Lung (tissue), 16 donors: ENCODE results near the gene GJB3. TPM values are rescaled to one million over a fixed set of nuclear protein-coding genes. Genes with fewer than 3 reads are reported as not detected.
"Not testable (repeated sequence)": the region's sequence is repeated elsewhere in the genome, so short reads cannot be mapped to it uniquely, and the experiment has no call there.

ENCODE experiments used
- ATAC-seq: fragments of 200-7000 bp; cut with Tn5 transposase; one replicate; pipeline ENCODE4 v1.9.1; 2020; ENCODE audit warnings: moderate number of reproducible peaks; ENCODE audit not compliant: insufficient read depth, low FRiP score
- DNase-seq, 3 donors: peaks; one replicate each; pipeline ENCODE4 v3.0.0-alpha.2; 2013 to 2017
- H3K27ac ChIP-seq, 2 donors: one replicate each; pipeline ENCODE4 v1.5.1; 2013; ENCODE audit warnings: mild to moderate bottlenecking in 2 of 2, moderate library complexity in 2 of 2, control low read depth in 1 of 2, inconsistent platforms in 1 of 2, low read depth in 1 of 2, low read length in 1 of 2
- H3K27me3 ChIP-seq, 3 donors: one replicate each; pipeline ENCODE4 v1.5.1; 2013; ENCODE audit warnings: low read length in 2 of 3; ENCODE audit not compliant: control insufficient read depth in 3 of 3, insufficient read depth in 3 of 3
- H3K36me3 ChIP-seq, 4 donors: one replicate each; pipeline ENCODE4 v1.5.1; 2013; ENCODE audit warnings: low read length in 4 of 4, mild to moderate bottlenecking in 1 of 4, moderate library complexity in 1 of 4; ENCODE audit not compliant: control insufficient read depth in 4 of 4, insufficient read depth in 4 of 4
- H3K4me1 ChIP-seq, 5 donors: one replicate each; pipeline ENCODE4 v1.5.1; 2013; ENCODE audit warnings: low read length in 5 of 5, mild to moderate bottlenecking in 2 of 5, moderate library complexity in 1 of 5; ENCODE audit not compliant: control insufficient read depth in 5 of 5, insufficient read depth in 5 of 5
- H3K4me3 ChIP-seq: one replicate; pipeline ENCODE4 v1.5.1; 2013; ENCODE audit warnings: mild to moderate bottlenecking, control low read depth, moderate library complexity
- H3K9ac ChIP-seq, 2 donors: one replicate each; pipeline ENCODE4 v1.5.1; 2013; ENCODE audit warnings: low read length in 2 of 2, control low read depth in 1 of 2; ENCODE audit not compliant: insufficient read depth in 1 of 2
- H3K9me3 ChIP-seq, 4 donors: one replicate each; pipeline ENCODE4 v1.5.1; 2013; ENCODE audit warnings: low read length in 3 of 4, mild to moderate bottlenecking in 1 of 4, moderate library complexity in 1 of 4; ENCODE audit not compliant: control insufficient read depth in 4 of 4, insufficient read depth in 3 of 4
- WGBS, 2 donors: extraction: QIAGEN DNeasy Blood & Tissue Kit; methylation state at CpG; one replicate each; pipeline ENCODE4 v1.1.7; 2013; 5-methylcytosine and 5-hydroxymethylcytosine counted together
- long read RNA-seq, 5 donors: transcript quantifications; one replicate each; lab custom pipeline, GENCODE V29; 2026
- polyA plus RNA-seq, 2 donors: library from polyadenylated mRNA; stranded (reverse); fragments of 200-250 nt; gene quantifications; one replicate each; pipeline ENCODE4 v1.2.1, GENCODE V29; 2013
- total RNA-seq, 2 donors: library from RNA; depleted of rRNA in 1 of 2; stranded (reverse); fragments of >200 nt in 1 of 2; gene quantifications; one replicate each; pipeline ENCODE4 v1.2.1, GENCODE V29; 2014 to 2021
- TF ChIP-seq, protein P1 (sequence below): IDR thresholded peaks from 2 replicates; pipeline ENCODE4 v1.5.1; 2012; ENCODE audit warnings: mild to moderate bottlenecking; ENCODE audit errors: control extremely low read depth, extremely low read depth
- donor health status: control.
- donor health status: control.
- donor health status: Bipolar disorder and iron deficiency.
- donor health status: healthy.
- donor health status: DM: yes; HTN: yes; CAD: no.

The GJB3 gene
- under 1 TPM; 0.51 to 0.52 TPM for total RNA-seq
- polyA plus RNA-seq = 1 to 10 TPM in 1 of 2 donors, under 1 TPM in 1; 0.79 to 2.5 TPM
- long read RNA-seq, donor 1 = 0 reads
- long read RNA-seq, donor 2 = 0 reads
- long read RNA-seq, donor 3 = 0 reads
- long read RNA-seq, donor 4 = 0 reads
- long read RNA-seq, donor 5 = 0 reads

DNA sequence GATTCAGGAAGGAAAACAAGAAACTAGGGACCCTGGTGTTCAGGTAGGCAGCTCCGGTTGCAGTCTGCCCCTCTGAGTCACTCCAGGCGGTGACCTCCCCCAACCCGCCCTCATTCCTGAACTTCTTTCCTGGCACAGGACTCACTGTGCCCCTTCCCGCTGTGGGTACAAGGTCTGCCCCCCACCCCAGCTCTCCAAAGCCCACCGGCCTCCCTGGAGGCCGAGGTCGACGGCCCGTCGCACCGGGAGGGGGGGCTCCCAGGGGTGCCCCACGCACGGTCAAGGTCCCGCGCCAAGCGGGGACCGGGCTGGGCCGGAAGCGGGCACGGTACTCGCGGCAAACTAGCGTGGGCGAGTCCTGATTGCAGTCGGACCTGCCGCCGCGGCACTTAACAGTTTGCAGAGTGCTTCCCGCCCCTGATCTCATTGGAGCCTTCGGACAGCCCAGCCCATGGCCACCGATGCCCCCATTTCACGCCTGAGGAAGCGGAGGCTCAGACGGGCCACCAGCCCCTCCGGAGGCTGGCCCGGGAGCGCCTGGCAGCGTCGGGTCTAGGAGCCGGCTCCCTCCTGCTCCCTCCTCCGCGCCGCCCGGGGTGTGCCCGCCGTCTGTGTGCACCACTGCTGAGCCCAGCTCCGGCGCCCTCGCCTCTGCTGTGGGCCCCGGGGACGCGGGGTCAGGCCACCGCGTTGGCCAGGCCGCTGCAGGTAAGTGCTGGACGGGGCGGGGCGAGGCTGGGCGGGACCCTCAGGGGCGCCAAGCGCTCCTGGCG, at the start of gene GJB3:
GJB3 (plus strand) TSS at position 144 of the 773 bp plus-strand sequence. CDS start 3,549 bp downstream, outside the sequence.
- ATAC-seq (peak; percentile 37), DNase-seq (peak in 1 of 3 donors; percentile 6)
- Histone ChIP-seq H3K36me3 (no peaks in the 10 kb centered on the region), H3K4me3 (no peak within 1 kb of the TSS), H3K27me3 (peaks cover 0 to 39% (median 33%) of the 10 kb centered on the region in 3 donors), H3K4me1 (peaks cover 0 to 8% (median 0%) of the 10 kb centered on the region in 5 donors), H3K9me3 (no peaks in the 10 kb centered on the region), H3K27ac (no peak within 1 kb of the TSS), H3K9ac (no peak within 1 kb of the TSS)
- TF ChIP-seq, protein P1, sequence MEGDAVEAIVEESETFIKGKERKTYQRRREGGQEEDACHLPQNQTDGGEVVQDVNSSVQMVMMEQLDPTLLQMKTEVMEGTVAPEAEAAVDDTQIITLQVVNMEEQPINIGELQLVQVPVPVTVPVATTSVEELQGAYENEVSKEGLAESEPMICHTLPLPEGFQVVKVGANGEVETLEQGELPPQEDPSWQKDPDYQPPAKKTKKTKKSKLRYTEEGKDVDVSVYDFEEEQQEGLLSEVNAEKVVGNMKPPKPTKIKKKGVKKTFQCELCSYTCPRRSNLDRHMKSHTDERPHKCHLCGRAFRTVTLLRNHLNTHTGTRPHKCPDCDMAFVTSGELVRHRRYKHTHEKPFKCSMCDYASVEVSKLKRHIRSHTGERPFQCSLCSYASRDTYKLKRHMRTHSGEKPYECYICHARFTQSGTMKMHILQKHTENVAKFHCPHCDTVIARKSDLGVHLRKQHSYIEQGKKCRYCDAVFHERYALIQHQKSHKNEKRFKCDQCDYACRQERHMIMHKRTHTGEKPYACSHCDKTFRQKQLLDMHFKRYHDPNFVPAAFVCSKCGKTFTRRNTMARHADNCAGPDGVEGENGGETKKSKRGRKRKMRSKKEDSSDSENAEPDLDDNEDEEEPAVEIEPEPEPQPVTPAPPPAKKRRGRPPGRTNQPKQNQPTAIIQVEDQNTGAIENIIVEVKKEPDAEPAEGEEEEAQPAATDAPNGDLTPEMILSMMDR = no peak
- WGBS, 2 donors = 3 to 6% methylated on average over 48 to 62 of the region's 62 CpGs

DNA sequence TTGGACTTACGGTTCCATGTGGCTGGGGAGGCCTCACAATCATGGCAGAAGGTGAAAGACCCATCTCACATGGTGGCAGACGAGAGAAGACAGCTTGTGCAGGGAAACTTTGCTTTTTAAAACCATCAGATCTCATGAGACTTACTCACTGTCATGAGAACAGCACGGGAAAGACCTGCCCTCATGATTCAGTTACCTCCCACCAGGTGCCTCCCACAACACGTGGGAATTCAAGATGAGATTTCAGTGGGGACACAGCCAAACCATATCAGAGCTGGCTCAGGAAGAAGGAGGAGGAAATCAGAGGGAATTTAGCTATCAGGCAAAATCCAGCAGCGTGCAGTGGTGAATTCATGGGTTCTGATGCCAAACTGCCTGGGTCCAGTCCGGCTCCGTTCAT, 48.2 kb upstream of the GJB3 start:
- ATAC-seq, H3K9ac ChIP-seq, H3K36me3 ChIP-seq, H3K4me1 ChIP-seq, DNase-seq, H3K27ac ChIP-seq, H3K27me3 ChIP-seq, H3K9me3 ChIP-seq, H3K4me3 ChIP-seq: not testable (repeated sequence)
- WGBS, 2 donors = 72 to 77% methylated on average over 7 of the region's 7 CpGs

DNA sequence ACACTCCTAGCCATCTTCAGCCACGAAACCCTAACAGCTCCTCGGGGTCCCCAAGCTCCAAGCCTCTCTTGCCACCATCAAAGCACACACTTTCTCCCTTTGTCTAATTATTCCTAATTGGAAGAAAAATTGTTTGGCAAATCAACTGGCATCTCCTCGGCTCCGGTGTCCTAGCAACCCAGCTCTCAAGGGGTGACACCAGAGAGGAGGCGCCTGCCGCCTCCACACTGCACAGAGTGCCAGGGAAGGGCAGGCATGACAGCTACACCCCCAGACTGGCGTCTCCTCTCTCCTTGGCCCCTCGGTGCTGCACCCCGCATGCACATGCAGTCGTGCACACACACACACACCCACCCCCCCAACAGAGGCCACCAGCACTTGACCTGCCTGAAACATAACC, 44.3 kb upstream of the GJB3 start:
- no peak for DNase-seq
- no peak overlapping the region for H3K9ac ChIP-seq

DNA sequence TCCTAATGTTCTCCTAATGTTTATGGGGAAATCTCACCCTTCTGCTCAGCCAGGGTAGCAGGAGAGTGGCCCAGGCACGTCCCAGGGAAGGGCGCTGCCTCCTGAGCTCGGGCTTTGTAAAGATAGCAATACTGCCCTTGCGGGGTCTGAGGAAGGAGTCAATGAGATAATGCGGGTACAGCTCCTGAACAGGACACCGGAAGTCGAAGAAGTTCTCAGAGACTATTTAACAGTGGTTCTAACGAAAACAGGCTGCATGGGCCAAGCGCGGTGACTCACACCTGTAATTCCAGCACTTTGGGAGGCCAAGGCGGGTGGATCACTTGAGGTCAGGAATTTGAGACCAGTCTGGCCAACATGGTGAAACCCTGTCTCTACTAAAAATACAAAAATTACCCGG, 43.8 kb upstream of the GJB3 start:
- not testable (repeated sequence) for H3K4me3 ChIP-seq, H3K27me3 ChIP-seq, DNase-seq, H3K9ac ChIP-seq, H3K9me3 ChIP-seq, ATAC-seq, H3K36me3 ChIP-seq, H3K4me1 ChIP-seq, H3K27ac ChIP-seq
- 86 to 94% methylated on average over 12 of the region's 12 CpGs for WGBS, 2 donors

More for the DNA sequence above, 44.3 kb upstream of the GJB3 start:
- no peak for ATAC-seq
- H3K9me3 ChIP-seq = no peaks in the 10 kb centered on the region
- TF ChIP-seq, protein P1 = no peak
- no peaks in the 10 kb centered on the region for H3K4me1 ChIP-seq
- no peaks in the 10 kb centered on the region for H3K36me3 ChIP-seq
- H3K4me3 ChIP-seq = no peak overlapping the region
- H3K27me3 ChIP-seq = peaks cover 0 to 4% (median 2%) of the 10 kb centered on the region in 3 donors
- no peak overlapping the region for H3K27ac ChIP-seq
- 71 to 89% methylated on average over 10 of the region's 10 CpGs for WGBS, 2 donors
